Measurements from ENCODE around the gene NFKBIL1. TPM values are rescaled to one million over a fixed set of nuclear protein-coding genes. Genes with fewer than 3 reads are reported as not detected.

The NFKBIL1 gene
- polyA plus RNA-seq, 1 donor from 2014 or later: 11.5 TPM

DNA sequence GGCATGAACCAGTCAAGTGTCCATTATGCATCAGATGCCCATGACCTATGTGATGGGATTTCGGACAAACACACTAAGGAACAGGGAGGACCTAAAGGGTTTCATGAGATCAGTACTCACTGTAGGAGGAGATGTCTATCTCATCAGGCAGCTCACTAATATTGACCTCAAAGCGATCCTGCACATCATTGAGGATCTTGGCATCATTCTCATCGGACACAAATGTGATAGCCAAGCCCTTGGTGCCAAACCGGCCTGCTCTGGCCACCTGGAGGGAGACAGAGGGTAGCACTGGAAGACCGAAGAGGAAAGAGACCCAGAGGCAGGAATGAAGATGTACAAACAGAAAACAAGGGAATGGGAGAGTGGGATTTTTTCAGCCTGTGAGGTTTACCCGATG lies 16.7 kb upstream of the NFKBIL1 start:
- Mint-ChIP-seq H3K27ac (peak overlapping the region in 1 of 3 donors; percentile 57), H3K36me3 (no peaks in the 10 kb centered on the region), H3K4me1 (peaks cover 0 to 5% (median 4%) of the 10 kb centered on the region in 3 donors), H3K9me3 (no peaks in the 10 kb centered on the region), H3K4me3 (no peak overlapping the region), H3K27me3 (no peaks in the 10 kb centered on the region)

DNA sequence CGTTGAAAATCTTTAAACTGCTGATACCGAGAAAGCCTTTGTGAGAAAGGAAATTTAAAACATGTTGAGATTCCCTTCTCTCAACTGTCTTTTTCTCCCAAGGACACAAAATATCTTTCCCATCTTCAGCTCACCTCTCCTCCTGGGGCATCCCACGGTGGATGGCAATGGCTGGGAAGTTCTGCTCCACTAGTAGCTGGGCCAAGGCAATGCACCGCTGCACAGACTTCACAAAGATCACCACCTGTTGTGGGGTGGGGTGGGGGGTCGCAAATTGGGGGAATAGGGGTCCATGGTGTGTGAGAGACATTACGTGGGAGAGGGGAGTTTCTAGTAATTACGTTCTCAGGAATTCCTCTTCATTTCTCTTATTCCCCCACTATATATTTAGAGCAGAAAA lies 16.2 kb upstream of the NFKBIL1 start:
- Mint-ChIP-seq H3K36me3 (no peaks in the 10 kb centered on the region), H3K4me1 (peaks cover 0 to 8% (median 5%) of the 10 kb centered on the region in 3 donors), H3K9me3 (no peaks in the 10 kb centered on the region), H3K27ac (no peak overlapping the region), H3K4me3 (no peak overlapping the region), H3K27me3 (no peaks in the 10 kb centered on the region)

DNA sequence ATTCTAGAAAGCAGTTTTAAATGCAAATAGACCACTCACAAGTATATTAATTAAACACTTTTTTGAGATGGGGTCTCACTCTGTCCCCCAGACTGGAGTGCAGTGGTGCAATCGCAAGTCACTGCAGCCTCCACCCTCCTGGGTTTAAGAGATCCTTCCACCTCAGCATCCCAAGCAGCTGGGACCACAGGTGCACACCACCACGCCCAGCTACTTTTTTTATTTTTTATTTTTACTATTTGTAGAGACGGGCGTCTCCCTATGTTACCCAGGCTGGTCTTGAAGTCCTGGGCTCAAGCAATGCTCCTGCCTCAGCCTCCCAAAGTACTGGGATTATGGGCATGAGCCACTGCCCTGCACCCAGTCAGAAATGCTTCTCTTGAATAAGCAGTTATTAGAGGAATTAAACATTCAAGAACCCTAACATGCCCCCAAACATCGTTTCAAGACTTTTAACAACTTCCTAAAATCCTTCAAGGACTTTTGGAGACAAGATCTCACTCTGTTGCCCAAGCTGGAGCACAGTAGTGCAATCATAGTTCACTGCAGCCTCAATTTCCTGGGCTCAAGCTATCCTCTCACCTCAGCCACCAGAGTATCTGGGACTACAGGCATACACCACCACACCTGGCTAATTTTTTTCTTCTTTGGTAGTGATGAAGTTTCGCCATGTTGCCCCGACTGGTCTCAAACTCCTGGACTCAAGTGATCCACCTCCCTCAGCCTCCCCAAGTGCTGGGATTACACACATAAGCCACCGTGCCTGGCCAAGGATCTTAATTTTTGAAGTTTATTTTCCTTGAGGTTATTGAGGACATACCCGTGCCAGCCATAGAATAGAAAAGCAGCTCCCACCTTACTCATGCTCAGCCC lies 15.4 kb upstream of the NFKBIL1 start:
- Mint-ChIP-seq H3K36me3 (no peaks in the 10 kb centered on the region), H3K4me3 (peak overlapping the region in 1 of 4 donors; percentile 23), H3K27me3 (no peaks in the 10 kb centered on the region), H3K9me3 (no peaks in the 10 kb centered on the region), H3K27ac (peak overlapping the region in 2 of 3 donors; percentile 10 to 43), H3K4me1 (peaks cover 0 to 9% (median 6%) of the 10 kb centered on the region in 3 donors)

DNA sequence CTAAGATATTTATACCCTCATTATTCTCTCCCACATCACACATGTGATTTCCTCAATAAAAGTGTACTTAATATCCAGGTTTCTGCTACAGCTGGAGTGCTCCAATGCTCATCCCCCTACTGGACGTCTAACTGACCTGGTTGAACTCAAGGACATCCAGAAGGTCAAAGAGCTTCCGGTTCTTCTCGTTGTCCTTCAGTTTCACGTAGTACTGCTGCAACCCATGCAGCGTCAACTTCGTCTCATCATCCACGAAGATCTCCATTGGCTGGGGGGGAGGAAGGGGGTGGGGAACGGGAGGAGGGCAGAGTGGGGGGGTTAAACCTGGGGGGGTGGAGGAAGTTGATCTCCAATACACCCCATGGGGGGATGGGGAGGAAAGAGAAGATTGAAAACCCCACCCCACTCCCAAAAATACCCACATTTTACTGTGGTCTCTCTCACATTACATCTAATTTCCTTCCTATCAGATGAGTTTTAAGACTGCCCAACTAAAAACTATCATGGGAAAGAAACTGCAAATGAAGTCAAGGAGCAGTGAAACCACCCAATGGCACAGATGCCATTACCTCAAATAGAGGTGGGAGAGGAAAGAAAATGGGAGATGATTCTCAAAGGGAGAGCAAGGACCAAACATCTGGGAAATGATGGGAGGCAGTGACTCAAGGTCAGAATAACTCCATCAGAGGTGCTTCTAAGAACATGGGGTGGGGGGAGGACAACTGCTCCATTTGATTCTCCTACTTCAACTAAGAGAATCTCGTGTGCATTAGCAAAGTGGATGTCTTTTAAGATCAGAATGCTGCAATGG lies 14.6 kb upstream of the NFKBIL1 start:
- peak overlapping the region in 2 of 4 donors; percentile 23 to 41 for H3K4me3 Mint-ChIP-seq
- H3K27ac Mint-ChIP-seq: peak overlapping the region in 2 of 3 donors; percentile 43 to 62
- H3K9me3 Mint-ChIP-seq: no peaks in the 10 kb centered on the region
- H3K4me1 Mint-ChIP-seq: peaks cover 0 to 9% (median 4%) of the 10 kb centered on the region in 3 donors
- no peaks in the 10 kb centered on the region for H3K36me3 Mint-ChIP-seq
- no peaks in the 10 kb centered on the region for H3K27me3 Mint-ChIP-seq

DNA sequence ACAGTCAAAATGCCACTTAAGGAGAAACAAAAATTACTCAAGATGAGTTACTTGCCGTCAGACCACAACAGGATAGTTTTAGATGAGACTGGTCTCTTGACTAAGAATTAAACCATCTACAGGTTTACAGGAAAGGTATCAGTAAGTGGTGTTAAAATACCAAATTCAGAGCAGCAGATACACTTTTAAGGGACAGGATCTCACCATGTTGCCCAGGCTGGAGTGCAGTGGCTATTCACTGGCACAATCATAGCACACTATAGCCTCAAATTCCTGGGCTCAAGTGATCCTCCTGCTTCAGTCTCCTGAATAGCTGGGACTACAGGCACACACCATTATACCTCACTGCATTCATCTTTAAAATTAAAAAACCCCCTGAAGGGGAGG lies 14.0 kb upstream of the NFKBIL1 start:
- no peak overlapping the region for H3K27ac Mint-ChIP-seq
- no peaks in the 10 kb centered on the region for H3K9me3 Mint-ChIP-seq
- H3K4me1 Mint-ChIP-seq: peaks cover 3 to 12% (median 5%) of the 10 kb centered on the region in 3 donors
- H3K4me3 Mint-ChIP-seq: peak overlapping the region in 1 of 4 donors; percentile 41
- H3K27me3 Mint-ChIP-seq: no peaks in the 10 kb centered on the region
- H3K36me3 Mint-ChIP-seq: peaks cover 2% of the 10 kb centered on the region

DNA sequence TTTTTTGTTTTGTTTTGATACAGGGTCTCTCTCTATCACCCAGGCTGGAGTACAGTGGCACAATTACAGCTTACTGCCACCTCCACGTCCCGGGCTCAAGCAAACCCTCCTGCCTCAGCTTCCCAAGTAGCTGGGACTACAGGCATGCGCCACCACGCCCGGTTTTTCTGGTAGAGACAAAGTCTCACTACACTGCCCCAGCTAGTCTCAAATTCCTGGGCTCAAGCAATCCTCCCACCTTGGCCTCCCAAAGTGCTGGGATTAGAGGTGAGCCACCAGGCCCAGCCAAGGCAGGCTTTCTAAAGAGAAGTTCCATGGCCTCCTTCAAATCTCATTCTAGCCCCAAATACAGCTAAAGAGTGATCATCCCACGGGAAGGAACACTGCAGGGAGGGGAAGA lies 13.4 kb upstream of the NFKBIL1 start:
- Mint-ChIP-seq H3K9me3 (no peaks in the 10 kb centered on the region), H3K36me3 (peaks cover 2% of the 10 kb centered on the region), H3K27me3 (no peaks in the 10 kb centered on the region), H3K27ac (no peak overlapping the region), H3K4me1 (peaks cover 9 to 18% (median 9%) of the 10 kb centered on the region in 3 donors), H3K4me3 (no peak overlapping the region)

DNA sequence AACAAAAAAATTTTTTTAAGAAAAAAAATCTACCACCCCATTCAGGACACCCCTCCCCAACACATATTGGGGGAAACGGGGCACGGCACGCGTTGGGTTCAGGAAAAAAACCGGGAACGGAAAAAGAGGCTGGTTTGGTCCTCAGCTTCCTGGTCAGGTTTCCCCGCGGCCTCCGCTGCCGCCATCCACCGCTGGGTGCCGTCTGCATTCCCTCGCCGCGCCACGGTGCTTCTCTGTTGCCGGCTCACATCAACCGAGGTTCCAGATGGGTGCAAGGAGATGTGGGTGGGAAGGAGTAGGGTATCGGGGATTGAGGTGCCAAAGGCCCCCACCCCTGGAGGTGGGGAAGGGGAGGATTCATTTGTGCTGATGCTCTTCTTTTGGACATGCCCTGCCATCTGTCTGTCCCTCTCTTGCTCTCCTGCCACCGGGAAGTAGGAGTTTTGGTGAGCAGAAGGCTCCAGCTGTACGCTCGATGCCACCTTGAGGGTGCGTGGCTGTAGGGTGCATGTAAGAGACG lies 12.8 kb upstream of the NFKBIL1 start:
- H3K4me3 Mint-ChIP-seq: no peak overlapping the region
- no peaks in the 10 kb centered on the region for H3K9me3 Mint-ChIP-seq
- peak overlapping the region in 1 of 3 donors; percentile 57 for H3K27ac Mint-ChIP-seq
- H3K36me3 Mint-ChIP-seq: peaks cover 2% of the 10 kb centered on the region
- H3K4me1 Mint-ChIP-seq: peaks cover 14 to 24% (median 14%) of the 10 kb centered on the region in 3 donors
- H3K27me3 Mint-ChIP-seq: no peaks in the 10 kb centered on the region

DNA sequence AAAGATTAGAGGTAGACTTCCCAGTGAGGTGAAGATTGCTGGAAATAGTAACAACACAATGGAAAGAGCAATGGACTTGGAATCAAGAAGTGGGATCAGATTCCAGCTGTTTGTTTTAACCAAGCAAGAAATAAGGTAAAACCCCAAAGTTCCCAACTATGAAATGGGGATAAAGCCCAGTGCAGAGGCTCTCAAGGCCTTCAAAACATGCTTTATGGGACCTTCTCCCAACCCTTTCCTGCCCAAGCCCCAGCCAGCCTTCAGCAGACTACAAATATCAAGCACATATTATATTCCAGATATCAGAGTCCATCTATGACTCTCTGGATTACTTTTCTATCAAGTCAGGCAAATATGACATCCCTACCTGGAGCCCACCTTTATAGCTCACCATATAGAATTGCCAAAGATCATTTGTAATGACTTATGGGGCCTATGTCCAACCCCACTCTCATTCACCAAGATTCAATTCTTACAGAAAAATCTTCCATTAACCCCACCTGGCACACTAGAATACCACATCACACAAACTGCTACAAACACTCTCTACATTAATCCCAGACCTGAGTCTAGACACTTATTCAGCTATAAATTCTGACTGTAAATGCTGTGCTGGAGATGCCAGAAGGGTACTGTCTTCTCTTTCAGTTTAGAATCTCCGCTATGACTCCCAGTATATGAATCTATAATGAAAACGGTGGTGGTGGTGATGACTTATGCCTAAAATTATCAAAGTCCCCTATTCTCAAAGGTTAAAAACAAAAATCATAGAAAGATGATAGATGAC lies 11.7 kb upstream of the NFKBIL1 start:
- Mint-ChIP-seq H3K36me3 (peaks cover 2% of the 10 kb centered on the region), H3K4me3 (peak overlapping the region in 1 of 4 donors; percentile 36), H3K9me3 (no peaks in the 10 kb centered on the region), H3K27me3 (no peaks in the 10 kb centered on the region), H3K4me1 (peaks cover 21 to 33% (median 24%) of the 10 kb centered on the region in 3 donors), H3K27ac (no peak overlapping the region)

DNA sequence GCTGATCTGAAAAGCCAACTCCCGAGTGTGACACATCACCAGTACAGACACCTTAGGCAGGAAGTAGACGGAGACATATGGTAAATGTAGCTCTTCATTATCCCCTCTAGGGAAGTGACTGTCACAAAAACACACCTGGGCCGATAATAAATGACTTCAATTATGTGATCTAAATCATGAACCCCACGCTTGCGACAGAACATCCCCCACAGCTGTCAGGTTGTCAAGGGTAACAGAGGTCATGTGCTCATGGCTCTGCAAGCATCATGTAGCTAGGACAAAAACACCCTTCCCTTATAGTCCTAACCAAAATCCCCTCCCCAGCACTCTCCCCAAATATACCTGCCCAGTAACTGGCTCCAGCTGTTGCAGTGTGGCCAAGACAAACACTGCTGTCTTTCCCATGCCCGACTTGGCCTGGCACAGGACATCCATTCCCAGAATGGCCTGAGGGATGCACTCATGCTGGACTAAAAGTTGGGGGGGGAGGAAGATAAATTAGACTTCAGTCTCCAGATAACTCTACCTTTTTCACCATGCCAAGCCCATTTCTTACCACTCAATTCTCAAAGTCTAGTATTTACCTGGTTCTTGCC lies 8.5 kb upstream of the NFKBIL1 start:
- peaks cover 2% of the 10 kb centered on the region for H3K36me3 Mint-ChIP-seq
- H3K9me3 Mint-ChIP-seq: no peaks in the 10 kb centered on the region
- H3K4me1 Mint-ChIP-seq: peaks cover 27 to 40% (median 39%) of the 10 kb centered on the region in 3 donors
- peak overlapping the region; percentile 64 to 98 (median 69) for H3K27ac Mint-ChIP-seq
- H3K27me3 Mint-ChIP-seq: no peaks in the 10 kb centered on the region
- peak overlapping the region; percentile 59 to 100 (median 97) for H3K4me3 Mint-ChIP-seq

DNA sequence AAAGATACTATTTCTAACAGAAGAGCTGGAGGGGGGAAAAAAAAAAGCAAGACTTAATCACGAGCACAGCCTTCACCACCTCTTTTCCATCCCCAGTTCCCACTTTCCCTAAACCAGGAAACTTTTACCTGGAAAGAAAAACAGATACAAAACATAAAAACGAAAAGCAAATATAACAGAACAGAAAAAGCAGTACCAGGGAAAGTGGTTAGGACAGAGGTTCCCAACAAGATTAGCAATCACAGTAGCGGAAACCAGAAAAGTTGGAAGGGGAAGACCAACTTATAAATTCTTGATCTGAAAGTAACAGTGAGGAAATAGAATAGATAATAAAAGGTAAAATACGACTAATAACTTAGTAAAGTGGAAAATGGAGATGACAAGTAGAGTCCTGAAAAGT lies 6.8 kb upstream of the NFKBIL1 start:
- Mint-ChIP-seq H3K36me3 (peaks cover 2% of the 10 kb centered on the region), H3K4me3 (peak overlapping the region; percentile 96 to 100 (median 97)), H3K27ac (peak overlapping the region; percentile 85 to 100 (median 98)), H3K4me1 (peaks cover 32 to 40% (median 39%) of the 10 kb centered on the region in 3 donors), H3K9me3 (no peaks in the 10 kb centered on the region), H3K27me3 (no peaks in the 10 kb centered on the region)

DNA sequence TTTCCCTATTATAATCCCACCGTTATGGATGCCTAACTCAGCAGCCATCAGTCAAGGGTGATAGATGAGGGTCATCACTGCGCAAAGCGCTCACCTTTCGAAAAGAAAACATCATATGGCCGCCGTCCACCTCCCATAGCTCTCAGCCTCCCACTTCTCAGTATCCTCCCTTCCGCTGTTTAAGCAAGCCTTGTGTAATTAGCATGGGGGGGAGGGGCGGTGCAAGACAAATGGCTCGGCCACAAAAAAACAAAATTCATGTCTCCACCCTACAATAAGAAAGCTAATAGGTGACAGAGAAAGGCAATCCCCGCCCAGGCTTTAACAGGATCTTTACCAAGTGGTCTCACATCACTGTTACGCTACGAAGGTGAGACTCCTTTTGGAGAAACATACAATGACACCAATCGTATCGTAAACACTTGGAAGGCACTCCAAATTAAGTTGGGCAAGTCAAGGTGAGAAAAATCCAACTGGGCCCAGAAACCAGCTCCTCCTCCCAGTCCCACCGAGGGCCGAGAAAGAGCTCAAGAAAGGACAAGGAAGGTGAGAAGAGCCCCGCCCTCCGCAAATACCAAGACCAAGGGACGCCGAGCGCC lies 6.2 kb upstream of the NFKBIL1 start:
- H3K27me3 Mint-ChIP-seq: no peaks in the 10 kb centered on the region
- H3K36me3 Mint-ChIP-seq: peaks cover 2% of the 10 kb centered on the region
- H3K4me3 Mint-ChIP-seq: peak overlapping the region; percentile 96 to 100 (median 97)
- H3K27ac Mint-ChIP-seq: peak overlapping the region; percentile 98 to 100 (median 99)
- no peaks in the 10 kb centered on the region for H3K9me3 Mint-ChIP-seq
- H3K4me1 Mint-ChIP-seq: peaks cover 34 to 40% (median 35%) of the 10 kb centered on the region in 3 donors

DNA sequence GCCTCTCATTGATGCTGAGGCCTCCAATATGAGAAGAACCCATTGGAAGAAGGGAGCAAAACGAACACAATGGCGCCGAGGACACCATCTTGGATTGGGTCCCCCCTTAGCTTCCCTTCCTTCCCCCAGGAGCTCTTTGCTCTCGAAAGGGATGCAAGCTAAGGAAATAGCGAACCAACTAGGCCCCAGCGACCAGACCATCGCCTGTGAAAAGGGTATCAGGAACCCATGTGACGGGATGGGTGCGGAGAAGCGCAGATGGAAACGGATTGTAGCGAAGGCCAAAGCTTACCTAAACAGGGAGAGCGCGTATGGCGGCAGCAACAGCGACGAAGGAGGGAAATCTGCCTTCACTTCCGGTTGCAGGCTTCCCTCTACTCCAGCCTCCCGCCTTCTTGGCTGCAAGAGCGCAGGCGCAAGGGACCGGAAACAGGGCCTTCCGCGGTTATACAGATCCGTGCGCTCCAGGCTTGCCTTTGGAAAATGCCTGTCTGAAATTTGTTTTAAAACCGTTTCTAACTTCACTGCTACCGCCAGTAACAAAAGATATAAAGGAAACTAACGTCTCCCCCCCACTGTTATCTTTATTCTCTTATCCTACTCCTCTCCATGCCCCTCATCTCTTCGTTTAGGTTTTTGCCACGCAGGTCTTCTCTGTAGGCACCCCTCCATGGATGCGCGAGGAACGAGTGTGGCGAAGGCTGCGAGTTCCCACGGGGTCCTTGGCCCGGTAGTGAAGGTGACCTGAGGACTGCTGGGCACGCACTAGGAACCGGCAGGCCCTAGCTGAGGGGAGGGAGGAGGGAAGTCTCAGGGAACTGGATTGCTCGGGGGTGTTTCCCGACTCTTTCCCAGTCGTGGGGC lies 5.5 kb upstream of the NFKBIL1 start, which contains the start of gene DDX39B:
DDX39B (minus strand) TSS at position 346 of the 864 bp plus-strand sequence. CDS start 1,471 bp downstream, outside the sequence.
- no peaks in the 10 kb centered on the region for H3K9me3 Mint-ChIP-seq
- H3K36me3 Mint-ChIP-seq: peaks cover 2% of the 10 kb centered on the region
- peak within 1 kb of the TSS; percentile 98 to 100 (median 99) for H3K27ac Mint-ChIP-seq
- no peaks in the 10 kb centered on the region for H3K27me3 Mint-ChIP-seq
- peaks cover 39 to 42% (median 40%) of the 10 kb centered on the region in 3 donors for H3K4me1 Mint-ChIP-seq
- H3K4me3 Mint-ChIP-seq: peak within 1 kb of the TSS; percentile 96 to 100 (median 97)

DNA sequence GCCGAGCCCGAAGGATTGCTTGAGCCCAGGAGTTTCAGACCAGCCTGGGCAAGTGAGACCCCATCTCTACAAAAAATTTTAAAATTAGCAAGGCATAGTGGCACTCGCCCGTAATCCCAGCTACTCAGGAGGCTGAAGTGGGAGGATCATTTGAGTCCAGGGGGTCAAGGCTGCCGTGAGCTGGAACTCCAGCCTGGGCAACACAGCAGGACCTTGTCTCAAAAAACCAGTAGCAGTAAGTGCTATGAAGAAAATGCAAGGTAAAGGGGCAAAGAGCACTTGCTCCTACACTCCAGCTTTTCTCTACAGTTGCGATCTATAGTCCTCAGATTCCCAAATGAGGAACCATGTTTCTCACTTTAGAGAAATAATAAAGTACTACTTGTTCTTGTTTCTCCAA lies 3.8 kb upstream of the NFKBIL1 start:
- Mint-ChIP-seq H3K27ac (no peak overlapping the region), H3K9me3 (no peaks in the 10 kb centered on the region), H3K4me1 (peaks cover 41 to 44% (median 43%) of the 10 kb centered on the region in 3 donors), H3K4me3 (peak overlapping the region in 1 of 4 donors; percentile 98), H3K36me3 (no peaks in the 10 kb centered on the region), H3K27me3 (peaks cover 1% of the 10 kb centered on the region)
